Measurements from ENCODE around the gene CNTN6. TPM values are rescaled to one million over a fixed set of nuclear protein-coding genes. Genes with fewer than 3 reads are reported as not detected.

CNTN6 gene
- total RNA-seq, 2 experiments from 2014 or later: not detected

DNA sequence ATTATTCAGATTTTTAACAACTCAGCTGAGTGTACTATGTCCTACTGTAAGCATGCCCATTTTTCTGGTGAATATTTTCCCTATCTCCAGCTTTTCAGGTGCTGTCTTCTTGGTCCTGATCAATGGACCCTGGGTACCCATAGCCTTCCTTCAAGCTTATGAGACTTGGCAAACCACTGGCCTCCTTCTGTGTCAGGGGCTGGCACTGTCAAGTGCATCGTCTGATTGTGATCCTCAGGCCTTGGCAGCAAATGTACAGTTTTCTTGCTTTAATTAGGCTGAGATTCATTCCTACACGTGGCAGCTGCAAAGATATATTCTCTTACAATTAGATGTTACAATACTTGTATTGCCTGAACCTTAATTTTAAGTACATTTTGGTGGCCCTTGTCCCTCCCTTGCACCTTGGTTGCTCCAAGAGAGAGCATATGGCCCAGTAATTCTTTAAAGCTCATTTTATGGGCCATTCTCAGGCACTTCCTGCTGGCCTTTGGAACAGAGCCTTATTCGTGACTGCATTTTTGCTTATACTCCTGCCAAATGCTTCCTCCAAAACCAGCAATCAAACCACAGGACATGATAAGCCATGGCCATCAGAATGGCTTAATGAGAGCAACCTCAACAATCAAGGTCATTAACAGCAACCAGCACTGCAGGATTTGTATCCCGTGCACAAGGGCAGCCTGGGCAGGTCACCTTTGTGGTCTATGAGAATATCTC lies 179.9 kb downstream of the CNTN6 start:
- ChIA-PET POLR2A (no interaction called here), CTCF (no interaction called here)
- H3K4me3 Mint-ChIP-seq: no peak overlapping the region
- H3K36me3 Mint-ChIP-seq (ENCODE audit: low read depth): no peaks in the 10 kb centered on the region
- no peaks in the 10 kb centered on the region for H3K27me3 Mint-ChIP-seq
- ATAC-seq (no peak), DNase-seq (no peak)
- peaks cover 5% of the 10 kb centered on the region for H3K9me3 Mint-ChIP-seq
- TF ChIP-seq, protein P1, sequence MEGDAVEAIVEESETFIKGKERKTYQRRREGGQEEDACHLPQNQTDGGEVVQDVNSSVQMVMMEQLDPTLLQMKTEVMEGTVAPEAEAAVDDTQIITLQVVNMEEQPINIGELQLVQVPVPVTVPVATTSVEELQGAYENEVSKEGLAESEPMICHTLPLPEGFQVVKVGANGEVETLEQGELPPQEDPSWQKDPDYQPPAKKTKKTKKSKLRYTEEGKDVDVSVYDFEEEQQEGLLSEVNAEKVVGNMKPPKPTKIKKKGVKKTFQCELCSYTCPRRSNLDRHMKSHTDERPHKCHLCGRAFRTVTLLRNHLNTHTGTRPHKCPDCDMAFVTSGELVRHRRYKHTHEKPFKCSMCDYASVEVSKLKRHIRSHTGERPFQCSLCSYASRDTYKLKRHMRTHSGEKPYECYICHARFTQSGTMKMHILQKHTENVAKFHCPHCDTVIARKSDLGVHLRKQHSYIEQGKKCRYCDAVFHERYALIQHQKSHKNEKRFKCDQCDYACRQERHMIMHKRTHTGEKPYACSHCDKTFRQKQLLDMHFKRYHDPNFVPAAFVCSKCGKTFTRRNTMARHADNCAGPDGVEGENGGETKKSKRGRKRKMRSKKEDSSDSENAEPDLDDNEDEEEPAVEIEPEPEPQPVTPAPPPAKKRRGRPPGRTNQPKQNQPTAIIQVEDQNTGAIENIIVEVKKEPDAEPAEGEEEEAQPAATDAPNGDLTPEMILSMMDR (IDR thresholded peaks at IDR 0.05): no peak
- H3K4me1 Mint-ChIP-seq (ENCODE audit: low read depth): no peaks in the 10 kb centered on the region
- intact Hi-C loops (cut with micrococcal nuclease): no loop called here
- H3K27ac Mint-ChIP-seq: no peak overlapping the region

DNA sequence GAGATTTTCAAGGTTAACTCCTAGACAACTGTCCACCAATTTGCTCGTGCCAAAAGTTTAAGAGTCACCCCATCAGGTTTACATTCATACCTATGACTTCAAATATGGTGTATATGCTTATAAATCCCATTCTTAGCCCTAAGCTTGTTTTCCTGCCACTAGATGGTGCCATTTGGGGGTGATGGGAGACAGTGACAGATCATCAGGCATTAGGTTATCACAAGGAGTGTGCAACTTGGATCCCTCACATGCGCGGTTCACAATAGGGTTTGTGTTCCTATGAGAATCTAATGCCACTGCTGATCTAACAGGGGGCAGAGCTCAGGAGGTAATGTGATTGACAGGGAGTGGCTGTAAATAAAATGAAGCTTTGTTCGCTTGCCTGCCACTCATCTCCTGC lies 182.7 kb downstream of the CNTN6 start:
- Mint-ChIP-seq H3K4me3 (no peak overlapping the region), H3K9me3 (peaks cover 5% of the 10 kb centered on the region), H3K27me3 (no peaks in the 10 kb centered on the region), H3K4me1 (ENCODE audit: low read depth) (no peaks in the 10 kb centered on the region), H3K27ac (no peak overlapping the region), H3K36me3 (ENCODE audit: low read depth) (no peaks in the 10 kb centered on the region)
- ChIA-PET POLR2A (no interaction called here), CTCF (interaction anchor here (0.9 kb wide), 1 partner anchor 9 kb away, joined by 3 read pairs; no protein-coding TSS in a partner anchor)
- TF ChIP-seq, protein P1 (IDR thresholded peaks at IDR 0.05): no peak
- intact Hi-C loops (cut with micrococcal nuclease): no loop called here
- ATAC-seq (no peak), DNase-seq (peak; percentile 1)

DNA sequence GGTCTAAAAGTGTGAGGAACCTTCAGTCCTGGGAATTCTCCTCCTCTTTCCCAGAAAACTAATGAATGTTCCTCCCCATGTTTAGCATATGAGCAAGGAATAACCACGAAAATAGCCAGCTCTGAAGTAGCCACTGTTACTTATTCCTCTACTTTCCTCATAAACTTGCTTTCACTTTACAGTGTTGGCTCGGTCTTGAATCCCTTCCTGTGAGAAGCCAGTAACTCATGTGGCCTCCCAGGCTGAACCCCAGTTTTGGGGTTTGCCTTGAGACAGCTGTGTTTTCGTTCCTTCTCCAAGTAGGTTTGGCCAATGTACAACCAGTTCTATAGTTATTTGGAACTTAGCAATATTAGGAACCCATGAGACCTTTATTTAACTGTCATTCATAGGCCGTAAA lies 195.0 kb downstream of the CNTN6 start:
- Mint-ChIP-seq H3K4me1 (ENCODE audit: low read depth) (no peaks in the 10 kb centered on the region), H3K4me3 (no peak overlapping the region), H3K27me3 (no peaks in the 10 kb centered on the region), H3K9me3 (peaks cover 5% of the 10 kb centered on the region), H3K36me3 (ENCODE audit: low read depth) (no peaks in the 10 kb centered on the region), H3K27ac (no peak overlapping the region)
- intact Hi-C loops (cut with micrococcal nuclease): no loop called here
- DNase-seq: no peak
- CTCF ChIA-PET: no interaction called here
- POLR2A ChIA-PET: no interaction called here
- TF ChIP-seq, protein P1 (IDR thresholded peaks at IDR 0.05): no peak
- no peak for ATAC-seq

DNA sequence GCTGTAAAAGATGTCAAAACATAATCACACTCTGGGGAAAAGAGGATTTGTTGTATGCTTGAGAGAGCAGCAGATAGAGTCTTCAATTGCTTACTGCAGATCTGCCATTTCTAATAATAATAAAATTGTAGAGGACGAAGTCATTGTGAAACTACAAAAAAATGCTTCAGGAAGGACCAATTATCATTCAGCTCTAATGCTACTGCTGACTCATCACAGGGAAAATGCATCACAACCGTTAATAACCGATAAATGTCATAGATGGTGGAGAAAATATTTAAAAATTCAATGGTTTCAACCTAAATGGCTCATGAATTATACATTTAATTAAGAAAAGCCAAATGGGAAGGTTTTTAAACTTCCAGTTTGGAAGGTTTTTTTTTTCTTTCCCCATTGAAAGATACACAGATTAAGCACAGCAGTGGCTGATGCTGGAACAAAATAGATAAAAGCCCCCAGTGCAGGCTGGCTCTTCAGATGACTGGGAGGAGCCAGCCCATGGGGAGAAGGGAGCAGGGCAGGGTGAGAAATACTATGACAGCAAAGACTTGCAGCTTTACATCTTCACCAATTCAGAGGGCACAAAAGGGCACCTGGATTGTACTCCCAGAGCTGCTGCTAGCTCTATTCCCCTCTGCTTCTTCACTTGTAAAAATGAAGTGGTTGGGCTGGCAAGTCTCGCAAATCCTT lies 196.1 kb downstream of the CNTN6 start:
- POLR2A ChIA-PET: no interaction called here

More for the DNA sequence above, 196.1 kb downstream of the CNTN6 start:
- Mint-ChIP-seq H3K27me3 (no peaks in the 10 kb centered on the region), H3K4me1 (ENCODE audit: low read depth) (no peaks in the 10 kb centered on the region), H3K9me3 (peaks cover 5% of the 10 kb centered on the region), H3K27ac (no peak overlapping the region), H3K4me3 (no peak overlapping the region), H3K36me3 (ENCODE audit: low read depth) (no peaks in the 10 kb centered on the region)
- DNase-seq (no peak), ATAC-seq (no peak)
- CTCF ChIA-PET: no interaction called here
- intact Hi-C loops (cut with micrococcal nuclease): no loop called here
- TF ChIP-seq, protein P1 (IDR thresholded peaks at IDR 0.05): no peak

Data from activated CD8-positive, alpha-beta T cell treated with anti-CD3 and anti-CD28 coated beads for 36 hours (primary cell).